ENCODE results near the gene ZNF92.
"Not testable (repeated sequence)": the region's sequence is repeated elsewhere in the genome, so short reads cannot be mapped to it uniquely, and the experiment has no call there.

ZNF92 gene

DNA sequence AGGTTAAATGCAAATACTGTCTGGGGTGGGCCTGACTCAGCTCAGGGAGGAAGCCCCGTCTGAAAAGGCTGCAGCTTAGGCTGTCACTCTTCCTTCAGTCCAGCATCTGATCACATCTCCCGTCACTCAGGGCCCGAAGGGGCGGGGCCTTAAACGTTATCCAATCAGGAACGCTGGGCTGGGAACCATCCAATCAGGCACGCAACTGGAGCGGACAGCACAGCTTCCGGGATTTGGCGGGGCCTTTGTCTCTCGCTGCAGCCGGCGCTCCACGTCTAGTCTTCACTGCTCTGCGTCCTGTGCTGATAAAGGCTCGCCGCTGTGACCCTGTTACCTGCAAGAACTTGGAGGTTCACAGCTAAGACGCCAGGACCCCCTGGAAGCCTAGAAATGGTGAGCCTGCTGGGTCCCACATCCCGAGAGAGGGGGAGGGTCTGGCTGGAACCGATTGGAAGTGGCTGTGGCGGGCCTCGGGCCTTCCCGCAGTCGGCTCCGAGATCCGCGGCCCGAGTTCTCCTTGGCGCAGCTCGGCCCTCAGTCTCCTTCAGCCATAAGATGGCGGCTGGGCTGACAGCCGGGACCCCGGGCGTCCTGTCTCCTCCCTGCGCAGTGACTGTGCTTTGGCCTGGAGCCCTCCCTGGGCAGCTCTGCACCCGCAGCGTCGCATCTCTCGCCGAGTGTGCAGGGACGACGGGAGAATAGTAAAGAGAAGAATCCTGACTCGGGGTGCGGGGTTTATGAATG, at the start of gene ZNF92:
TSS of gene ZNF92 (plus strand) at position 248 of the 744 bp plus-strand sequence. CDS start at position 391, 143 bp downstream.
- peak; percentile 94 for DNase-seq

DNA sequence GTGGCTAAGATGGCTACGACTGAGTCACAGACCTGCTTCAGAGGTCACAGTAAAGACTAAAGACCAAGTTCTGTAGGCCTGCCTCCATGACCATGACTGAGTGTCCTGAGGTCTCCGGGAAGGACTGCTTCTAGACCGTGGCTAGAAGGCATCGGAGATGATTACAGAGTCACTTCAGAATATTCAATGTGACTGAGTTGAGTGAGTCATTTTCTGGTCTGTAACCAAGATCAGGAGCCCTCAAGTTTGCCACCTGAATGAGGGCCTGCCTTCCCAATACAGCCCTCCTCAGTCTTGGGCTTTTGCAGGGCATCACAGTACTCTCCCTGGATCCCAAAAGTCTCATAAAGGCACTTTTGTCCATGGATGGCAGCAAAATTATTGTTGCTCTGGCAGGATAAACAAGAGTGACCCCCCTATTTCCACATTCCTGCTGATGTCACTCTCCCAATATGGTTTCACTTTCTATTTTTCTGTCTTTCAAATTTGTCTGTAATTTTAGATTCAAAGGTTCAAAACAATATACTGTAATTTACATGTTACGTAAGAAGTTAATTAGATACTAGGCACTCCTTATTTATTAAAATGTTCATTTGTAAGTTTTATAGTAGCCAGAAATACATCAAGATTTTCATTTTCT, 47.7 kb upstream of the ZNF92 start:
- no peak for DNase-seq

DNA sequence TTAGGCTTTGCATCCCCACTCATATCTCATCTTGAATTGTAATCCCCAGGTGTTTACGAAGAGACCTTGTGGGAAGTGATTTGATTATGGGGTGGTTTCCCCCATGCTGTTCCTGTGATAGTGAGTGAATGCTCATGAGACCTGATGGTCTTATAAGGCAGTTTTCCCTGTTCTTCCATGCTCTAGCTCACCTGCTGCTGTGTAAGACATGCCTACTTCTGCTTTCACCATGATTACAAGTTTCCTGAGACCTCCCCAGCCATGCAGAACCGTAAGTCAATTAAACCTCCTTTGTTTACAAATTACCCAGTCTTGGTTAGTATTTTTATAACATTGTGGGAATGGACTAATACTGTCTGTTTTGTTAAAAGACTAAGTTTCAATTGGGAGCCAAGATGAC, 35.3 kb upstream of the ZNF92 start:
- no peak for DNase-seq

DNA sequence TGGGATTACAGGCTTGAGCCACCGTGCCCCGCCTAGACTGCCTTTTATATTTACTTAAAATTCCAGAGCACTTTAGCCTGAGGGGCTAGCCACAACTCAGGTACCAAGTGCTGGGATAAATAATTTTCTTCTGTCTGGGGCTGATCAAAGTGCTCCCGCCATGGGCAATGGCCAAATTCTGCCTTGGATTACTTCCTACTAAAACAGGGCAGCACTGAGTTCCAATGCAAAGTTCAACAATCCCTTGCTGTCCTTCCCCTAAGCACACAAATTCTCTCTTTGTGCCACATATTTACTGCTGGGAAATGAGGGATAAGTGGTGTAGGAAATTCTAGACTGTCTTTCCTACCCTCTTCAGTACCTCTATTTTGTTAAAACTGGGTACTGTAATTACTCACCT, 34.4 kb upstream of the ZNF92 start:
- no peak for DNase-seq

DNA sequence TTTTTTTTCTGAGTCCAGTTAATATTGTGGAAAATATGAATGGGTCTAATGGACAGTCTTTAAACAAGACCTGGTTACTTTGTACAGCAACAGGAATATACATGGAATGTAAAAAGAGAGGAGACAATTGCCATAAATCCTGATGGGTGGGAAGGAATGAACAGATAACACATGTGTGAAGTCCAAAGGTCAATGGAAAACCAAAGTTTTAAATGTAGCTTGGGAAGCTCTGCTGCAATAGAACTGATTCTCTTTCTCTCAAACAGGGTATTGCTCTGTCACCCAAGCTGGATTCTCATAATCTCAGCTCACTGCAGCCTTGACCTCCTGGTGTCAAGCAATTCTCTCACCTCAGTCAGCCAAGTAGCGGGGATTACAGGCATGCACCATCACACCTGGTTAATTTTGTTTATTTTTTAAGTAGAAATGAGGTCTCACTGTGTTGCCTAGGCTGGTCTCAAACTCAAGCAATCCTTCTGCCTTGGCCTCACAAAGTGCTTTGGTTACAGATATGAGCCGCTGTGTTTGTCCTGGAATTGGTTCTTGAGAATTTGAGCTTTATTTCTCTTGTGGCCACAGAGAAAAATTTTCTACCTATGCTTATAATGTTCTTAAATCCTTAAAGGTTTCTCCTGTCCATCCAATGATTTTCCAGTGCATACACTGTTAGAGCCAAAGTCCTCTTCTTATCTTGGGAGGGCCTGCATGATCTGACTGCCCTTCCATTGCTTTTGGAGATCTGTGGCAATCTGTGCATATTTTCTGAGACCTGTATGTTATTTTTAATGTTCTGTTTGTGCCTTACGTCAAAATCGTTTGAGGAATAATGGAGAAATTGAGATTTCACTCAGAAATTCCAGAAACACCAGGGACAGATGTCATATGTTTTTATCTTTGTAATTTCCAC, 30.7 kb upstream of the ZNF92 start:
- no peak for DNase-seq

DNA sequence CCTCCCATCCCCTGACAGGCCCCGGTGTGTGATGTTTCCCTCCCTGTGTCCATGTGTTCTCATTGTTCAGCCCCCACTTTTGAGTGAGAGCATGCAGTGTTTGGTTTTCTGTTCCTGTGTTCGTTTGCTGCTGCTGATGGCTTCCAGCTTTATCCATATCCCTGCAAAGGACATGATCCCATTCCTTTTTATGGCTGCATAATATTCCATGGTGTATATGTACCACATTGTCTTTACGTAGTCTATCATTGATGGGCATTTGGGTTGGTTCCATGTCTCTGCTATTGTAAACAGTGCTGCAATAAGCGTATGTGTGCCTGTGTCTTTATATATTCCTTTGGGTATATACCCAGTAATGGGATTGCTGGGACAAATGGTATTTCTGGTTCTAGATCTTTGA, 29.1 kb upstream of the ZNF92 start:
- DNase-seq = not testable (repeated sequence)

DNA sequence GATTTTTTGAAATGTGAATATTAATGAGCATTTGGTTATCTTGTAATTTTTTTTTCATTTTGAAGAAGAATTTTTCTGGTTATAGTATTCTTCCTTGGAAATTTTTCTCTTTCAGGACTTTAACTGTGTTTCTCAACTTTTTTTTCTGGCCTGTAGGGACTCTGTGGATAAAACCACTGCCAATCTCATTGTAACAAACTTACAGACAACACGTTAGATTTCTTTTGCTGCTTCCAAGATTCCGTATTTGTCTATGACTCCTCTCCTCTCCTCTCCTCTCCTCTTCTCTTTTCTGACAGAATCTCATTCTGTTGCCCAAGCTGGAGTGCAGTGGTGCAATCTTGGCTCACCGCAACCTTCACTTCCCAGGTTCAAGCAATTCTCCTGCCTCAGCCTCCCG, 19.4 kb upstream of the ZNF92 start:
- no peak for DNase-seq

DNA sequence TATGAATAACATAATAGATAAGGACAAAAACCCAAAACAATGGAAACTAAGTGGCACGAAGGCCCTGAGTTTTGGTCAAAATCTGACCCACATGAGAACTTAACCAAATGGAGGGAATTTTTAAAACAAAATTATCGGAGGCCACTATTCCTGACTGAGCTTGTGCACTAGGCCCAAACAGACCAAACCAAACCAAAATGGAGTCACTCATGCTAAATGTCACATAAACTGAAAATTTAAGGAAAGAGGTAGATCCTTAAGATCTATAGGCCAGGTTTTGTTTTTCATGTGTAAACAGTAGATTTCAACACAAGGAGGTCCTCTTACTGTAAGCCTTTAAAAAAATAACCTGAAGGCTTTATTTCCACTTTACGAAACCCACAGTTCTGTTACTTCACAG, 3.8 kb upstream of the ZNF92 start:
- DNase-seq = no peak

DNA sequence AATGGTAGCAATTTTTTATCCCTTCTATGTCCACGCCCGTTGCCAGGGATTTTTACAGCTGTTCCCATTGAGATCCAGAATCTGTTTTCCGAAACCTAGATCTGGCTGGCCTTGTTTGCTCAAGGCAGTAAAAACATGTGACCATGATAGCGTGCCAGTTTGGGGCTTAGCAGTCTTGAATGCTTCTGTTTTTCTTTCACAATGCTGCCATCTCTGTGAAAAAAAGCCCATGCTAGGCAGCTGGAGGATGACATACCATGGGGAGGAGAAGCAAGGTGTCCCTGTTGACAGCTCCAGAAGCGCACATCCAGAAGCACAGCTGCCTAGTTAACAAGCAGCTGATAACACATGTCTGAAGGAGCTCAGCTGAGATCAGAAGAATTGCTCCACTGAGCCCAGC, 2.2 kb upstream of the ZNF92 start:
- no peak for DNase-seq

DNA sequence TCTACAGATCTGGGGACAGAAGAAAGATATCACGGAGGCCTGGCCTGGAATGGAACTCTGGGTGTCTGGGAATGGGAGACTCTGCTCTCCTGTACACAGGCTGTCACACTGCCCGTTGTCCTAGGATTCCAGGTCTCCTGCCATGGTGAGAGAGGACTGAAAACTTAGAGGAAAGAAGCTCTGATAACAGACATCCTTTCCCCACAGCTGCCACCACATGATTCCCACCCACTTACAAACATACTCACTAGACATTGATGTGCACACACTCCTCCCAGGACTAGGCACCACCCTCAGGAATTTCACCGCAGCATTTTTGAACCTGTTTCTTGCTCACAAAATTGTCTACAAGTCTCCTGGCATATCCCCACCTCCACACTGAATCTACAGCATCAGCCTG, 5.7 kb downstream of the ZNF92 start:
- DNase-seq = no peak

DNA sequence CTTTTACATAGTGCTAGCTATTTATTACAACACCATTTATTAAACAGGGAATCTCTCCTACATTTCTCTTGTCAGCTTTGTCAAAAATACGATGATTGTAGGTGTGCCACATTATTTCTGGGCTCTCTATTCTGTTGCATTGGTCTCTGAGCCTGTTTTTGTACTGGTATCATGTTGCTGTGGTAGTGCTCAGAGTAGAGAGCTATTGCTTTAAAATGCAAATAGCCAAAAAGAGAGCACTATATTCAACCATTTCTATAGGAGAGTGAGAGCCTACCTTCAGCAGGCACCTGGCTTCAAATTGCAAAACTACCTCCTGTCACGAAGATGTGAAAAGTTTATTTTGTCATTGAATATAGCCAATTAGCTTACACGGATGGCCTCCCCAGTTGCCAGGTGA, 8.1 kb downstream of the ZNF92 start:
- no peak for DNase-seq

DNA sequence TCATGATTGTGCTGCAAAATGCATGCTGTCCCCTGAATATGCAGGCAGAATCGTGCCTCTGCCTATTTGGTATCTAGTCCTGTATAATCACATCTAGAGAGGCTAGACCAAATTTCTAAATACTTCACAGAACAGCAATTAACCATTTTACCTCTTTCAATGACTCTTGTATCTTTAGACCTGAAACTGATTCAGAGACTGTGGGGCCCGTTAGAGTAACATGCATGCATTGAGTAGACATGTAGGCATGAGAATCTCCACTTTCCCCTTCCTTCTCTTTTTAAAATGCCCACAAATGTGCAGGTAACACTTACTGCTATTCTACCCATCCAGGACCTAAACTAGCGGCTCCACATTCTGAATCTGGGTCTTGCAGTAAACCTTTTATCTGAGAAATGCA, 8.8 kb downstream of the ZNF92 start:
- DNase-seq = no peak

DNA sequence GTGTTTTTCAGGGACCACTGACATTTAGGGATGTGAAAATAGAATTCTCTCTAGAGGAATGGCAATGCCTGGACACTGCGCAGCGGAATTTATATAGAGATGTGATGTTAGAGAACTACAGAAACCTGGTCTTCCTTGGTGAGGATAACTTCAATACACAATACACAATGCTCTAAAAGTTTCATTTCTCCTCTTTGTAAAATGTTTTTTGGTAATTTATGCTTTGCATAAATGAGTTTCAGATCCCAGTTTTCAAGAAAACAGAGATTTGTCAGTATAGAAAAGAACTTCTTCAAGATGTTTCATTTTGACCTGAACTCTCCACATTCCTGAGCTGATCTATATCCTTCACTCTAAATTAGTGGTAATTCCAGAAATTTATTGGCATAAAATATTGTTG, 14.2 kb downstream of the ZNF92 start:
- DNase-seq = no peak

DNA sequence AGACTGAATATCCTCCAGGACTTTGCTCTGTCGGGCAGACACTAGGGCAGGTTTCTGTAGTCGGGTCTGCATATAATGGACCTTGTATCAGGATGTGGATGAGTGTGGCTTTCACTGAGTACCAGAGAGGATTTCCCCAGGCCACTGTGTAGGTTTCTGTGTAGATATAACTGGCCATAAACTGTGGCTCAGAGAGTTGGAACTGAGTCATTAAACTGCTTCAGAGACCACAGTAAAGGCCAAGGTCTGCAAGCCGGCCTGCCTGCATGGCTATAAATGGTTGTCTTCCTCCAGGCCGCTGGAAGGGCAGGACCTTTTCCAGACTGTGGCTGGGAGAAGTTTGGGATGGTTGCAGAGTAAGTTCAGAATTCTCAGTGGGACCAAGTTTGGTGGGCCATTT, 16.9 kb downstream of the ZNF92 start:
- no peak for DNase-seq

DNA sequence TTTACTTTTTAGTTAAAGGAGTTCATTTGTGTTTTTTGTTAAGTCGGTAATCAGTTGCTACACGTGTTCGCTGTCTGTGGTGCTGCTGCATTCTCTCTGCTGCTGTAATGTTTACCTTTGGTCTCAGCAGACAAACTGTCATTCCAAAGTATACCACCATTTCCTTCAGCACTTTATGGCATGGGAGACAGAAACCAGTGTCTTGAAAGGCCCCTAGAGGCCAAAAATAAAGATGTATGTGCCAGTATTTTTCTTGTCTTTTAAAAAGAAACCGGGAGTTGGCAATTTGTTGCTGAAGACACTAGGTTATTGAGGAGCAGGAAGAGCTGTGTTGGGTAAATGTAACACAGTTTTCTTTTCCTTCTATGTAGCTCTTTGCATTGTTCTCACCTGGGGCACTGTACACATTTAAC, 24.1 kb downstream of the ZNF92 start:
- no peak for DNase-seq

DNA sequence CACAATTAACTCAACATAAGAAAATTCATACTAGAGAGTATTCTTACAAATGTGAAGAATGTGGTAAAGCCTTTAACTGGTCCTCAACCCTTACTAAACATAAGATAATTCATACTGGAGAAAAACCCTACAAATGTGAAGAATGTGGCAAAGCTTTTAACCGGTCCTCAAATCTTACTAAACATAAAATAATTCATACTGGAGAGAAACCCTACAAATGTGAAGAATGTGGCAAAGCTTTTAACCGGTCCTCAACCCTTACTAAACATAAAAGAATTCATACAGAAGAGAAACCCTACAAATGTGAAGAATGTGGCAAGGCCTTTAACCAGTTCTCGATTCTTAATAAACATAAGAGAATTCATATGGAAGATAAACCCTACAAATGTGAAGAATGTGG, 25.0 kb downstream of the ZNF92 start:
- DNase-seq = not testable (repeated sequence)

DNA sequence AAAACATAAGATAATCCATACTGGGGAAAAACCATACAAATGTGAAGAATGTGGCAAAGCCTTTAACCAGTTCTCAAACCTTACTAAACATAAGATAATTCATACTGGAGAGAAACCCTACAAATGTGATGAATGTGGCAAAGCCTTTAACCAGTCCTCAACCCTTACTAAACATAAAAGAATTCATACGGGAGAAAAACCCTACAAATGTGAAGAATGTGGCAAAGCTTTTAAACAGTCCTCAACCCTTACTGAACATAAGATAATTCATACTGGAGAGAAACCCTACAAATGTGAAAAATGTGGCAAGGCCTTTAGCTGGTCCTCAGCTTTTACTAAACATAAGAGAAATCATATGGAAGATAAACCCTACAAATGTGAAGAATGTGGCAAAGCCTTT, 25.4 kb downstream of the ZNF92 start:
- not testable (repeated sequence) for DNase-seq

DNA sequence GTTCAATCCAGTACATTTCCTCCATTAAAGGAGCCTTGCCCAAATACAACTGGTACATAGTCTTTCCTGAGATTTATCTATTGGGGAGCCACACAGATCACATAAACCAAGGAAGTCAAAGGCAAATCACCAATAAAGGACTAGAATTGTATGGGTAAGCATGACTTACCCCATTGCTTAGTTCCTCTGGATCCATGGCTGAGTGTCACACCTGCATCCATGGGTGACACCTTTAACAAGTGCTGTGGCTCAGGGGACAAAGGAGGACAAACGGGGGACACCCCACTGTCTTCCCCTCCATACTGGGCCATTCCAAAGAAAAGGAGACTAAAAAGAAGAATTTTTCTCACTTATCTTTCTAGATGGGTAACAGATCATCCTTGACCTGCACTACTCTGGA, 30.4 kb downstream of the ZNF92 start:
- no peak for DNase-seq

DNA sequence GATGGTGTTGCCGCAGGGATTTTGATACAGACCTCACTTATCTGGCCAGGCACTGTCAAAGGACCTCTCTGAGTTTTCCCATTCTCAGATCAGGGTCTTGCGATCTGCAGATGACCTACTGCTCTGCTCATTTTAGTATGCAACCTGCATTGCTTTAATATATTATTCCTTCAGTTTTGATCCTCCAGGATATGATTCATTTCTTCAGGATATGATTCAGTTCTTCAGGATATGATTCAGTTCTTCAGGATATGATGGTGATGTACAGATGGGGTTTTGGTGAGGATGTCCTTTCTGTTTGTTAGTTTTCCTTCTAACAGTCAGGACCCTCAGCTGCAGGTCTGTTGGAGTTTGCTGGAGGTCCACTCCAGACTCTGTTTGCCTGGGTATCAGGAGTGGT, 33.1 kb downstream of the ZNF92 start:
- DNase-seq = not testable (repeated sequence)

DNA sequence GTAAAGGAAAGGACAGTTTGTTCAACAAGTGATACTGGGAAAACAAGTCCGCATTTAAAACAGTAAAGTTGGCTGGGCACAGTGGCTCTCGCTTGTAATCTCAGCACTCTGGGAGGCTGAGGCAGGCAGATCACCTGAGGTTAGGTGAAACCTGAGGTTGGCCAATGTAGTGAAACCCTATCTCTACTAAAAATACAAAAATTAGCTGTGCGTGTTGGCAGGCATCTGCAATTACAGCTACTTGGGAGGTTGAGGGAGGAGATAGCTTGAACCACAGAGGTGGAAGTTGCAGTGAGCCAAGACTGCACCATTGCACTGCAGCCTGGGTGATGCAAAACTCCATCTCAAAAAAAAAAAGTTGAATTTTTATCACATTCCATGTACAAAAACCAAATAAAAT, 35.7 kb downstream of the ZNF92 start:
- no peak for DNase-seq

DNA sequence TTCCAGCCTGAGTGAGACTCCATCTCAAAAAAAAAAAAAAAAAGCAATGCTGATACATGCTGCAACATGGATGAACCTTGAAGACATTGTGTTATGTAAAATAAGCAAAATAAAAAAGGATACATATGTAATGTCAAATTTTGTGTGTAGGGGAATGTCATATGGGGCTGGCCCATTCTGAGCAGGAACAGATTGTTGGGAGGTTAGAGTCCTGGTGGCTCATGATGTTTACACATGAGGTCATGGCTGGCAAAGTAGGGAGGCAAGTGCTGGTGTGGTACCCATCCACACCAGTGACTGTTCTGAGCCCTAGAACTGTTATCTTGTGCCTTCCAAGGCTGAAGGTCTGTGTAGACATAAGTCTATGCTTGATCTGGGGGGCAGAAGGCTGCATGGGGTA, 37.6 kb downstream of the ZNF92 start:
- DNase-seq = no peak

DNA sequence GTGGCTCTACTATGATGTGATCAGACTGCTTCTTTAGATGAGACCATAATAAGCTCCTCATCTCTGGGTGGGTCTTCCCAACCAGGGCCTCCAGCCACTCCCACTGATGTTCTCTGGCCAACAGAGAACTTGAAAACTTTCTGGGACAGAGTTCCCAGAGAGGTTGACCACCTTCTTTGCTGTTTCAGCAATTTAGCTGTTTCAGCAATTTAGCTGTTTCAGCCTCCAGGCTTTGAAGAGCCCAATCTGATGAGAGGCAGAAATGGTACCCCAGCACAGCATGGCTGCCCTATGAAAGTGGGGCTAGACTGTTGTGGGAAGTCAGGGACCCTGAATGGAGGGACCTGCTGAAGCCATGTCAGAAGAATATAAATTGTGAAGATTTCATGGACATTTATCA, 49.0 kb downstream of the ZNF92 start:
- no peak for DNase-seq

DNA sequence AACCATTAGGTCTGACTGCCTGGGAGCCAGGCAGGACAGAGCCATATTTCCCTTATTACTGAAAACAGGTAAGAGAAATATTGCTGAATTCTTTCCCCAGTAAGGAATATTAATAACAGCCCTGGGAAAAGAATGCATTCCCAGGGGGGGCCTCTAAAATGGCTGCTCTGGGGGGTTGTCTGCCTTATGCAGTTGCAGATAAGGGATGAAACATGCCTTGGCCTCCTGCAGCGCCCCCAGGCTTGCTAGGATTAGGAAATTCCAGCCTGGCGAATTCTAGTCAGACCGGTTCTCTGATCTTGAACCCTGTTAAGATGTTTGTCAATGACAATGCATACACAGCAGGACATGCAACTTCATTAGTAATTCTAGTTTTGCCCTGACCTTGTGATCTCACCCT, 49.6 kb downstream of the ZNF92 start:
- DNase-seq = not testable (repeated sequence)
